ENCODE data around the gene ITPR3. TPM values are rescaled to one million over a fixed set of nuclear protein-coding genes. Genes with fewer than 3 reads are reported as not detected.
A peak's percentile ranks its signal among the peaks of the same experiment; 100 is the strongest.

The ITPR3 gene
- total and polyA plus RNA-seq, 4 donors: 36.7 to 89.5 (median 44.4) TPM

GRCh38 chr6:33740794-33741193, 119.7 kb downstream of the ITPR3 start:
- ATAC-seq (ENCODE audit: insufficient read depth, low FRiP score) (no peak), DNase-seq (no peak)
- Histone ChIP-seq H3K9me3 (ENCODE audit: control insufficient read depth in 4 of 4, insufficient read depth in 3 of 4, low read length in 3 of 4) (no peaks in the 10 kb centered on the region), H3K4me1 (ENCODE audit: control insufficient read depth in 5 of 5, insufficient read depth in 5 of 5, low read length in 5 of 5) (peaks cover 0 to 43% (median 12%) of the 10 kb centered on the region in 5 donors), H3K9ac (ENCODE audit: insufficient read depth in 1 of 2, low read length in 2 of 2) (no peak overlapping the region), H3K27me3 (ENCODE audit: control insufficient read depth in 3 of 3, insufficient read depth in 3 of 3, low read length in 2 of 3) (no peaks in the 10 kb centered on the region), H3K4me3 (no peak overlapping the region), H3K27ac (ENCODE audit: low read depth in 1 of 2, low read length in 1 of 2) (peak overlapping the region in 1 of 2 donors; percentile 55), H3K36me3 (ENCODE audit: control insufficient read depth in 4 of 4, insufficient read depth in 4 of 4, low read length in 4 of 4) (no peaks in the 10 kb centered on the region)
- TF ChIP-seq CTCF (IDR thresholded peaks at IDR 0.05; ENCODE audit: control extremely low read depth, extremely low read depth): no peak
- WGBS, 2 donors: 88 to 90% methylated on average over 5 of the region's 5 CpGs

GRCh38 chr6:33742092-33742491, 121.0 kb downstream of the ITPR3 start:
- no peak for DNase-seq
- no peak for TF ChIP-seq CTCF (IDR thresholded peaks at IDR 0.05; ENCODE audit: control extremely low read depth, extremely low read depth)
- H3K4me3 ChIP-seq: no peak overlapping the region
- ATAC-seq (ENCODE audit: insufficient read depth, low FRiP score): no peak
- peak overlapping the region in 1 of 2 donors; percentile 47 for H3K27ac ChIP-seq (ENCODE audit: low read depth in 1 of 2, low read length in 1 of 2)
- H3K27me3 ChIP-seq (ENCODE audit: control insufficient read depth in 3 of 3, insufficient read depth in 3 of 3, low read length in 2 of 3): no peaks in the 10 kb centered on the region
- H3K36me3 ChIP-seq (ENCODE audit: control insufficient read depth in 4 of 4, insufficient read depth in 4 of 4, low read length in 4 of 4): no peaks in the 10 kb centered on the region
- H3K9ac ChIP-seq (ENCODE audit: insufficient read depth in 1 of 2, low read length in 2 of 2): no peak overlapping the region
- peaks cover 0 to 56% (median 14%) of the 10 kb centered on the region in 5 donors for H3K4me1 ChIP-seq (ENCODE audit: control insufficient read depth in 5 of 5, insufficient read depth in 5 of 5, low read length in 5 of 5)
- H3K9me3 ChIP-seq (ENCODE audit: control insufficient read depth in 4 of 4, insufficient read depth in 3 of 4, low read length in 3 of 4): no peaks in the 10 kb centered on the region
- WGBS, 2 donors: 60 to 77% methylated on average over 9 of the region's 9 CpGs

GRCh38 chr6:33742837-33743236, 121.7 kb downstream of the ITPR3 start:
- no peak for TF ChIP-seq CTCF (IDR thresholded peaks at IDR 0.05; ENCODE audit: control extremely low read depth, extremely low read depth)
- no peaks in the 10 kb centered on the region for H3K36me3 ChIP-seq (ENCODE audit: control insufficient read depth in 4 of 4, insufficient read depth in 4 of 4, low read length in 4 of 4)
- H3K4me1 ChIP-seq (ENCODE audit: control insufficient read depth in 5 of 5, insufficient read depth in 5 of 5, low read length in 5 of 5): peaks cover 0 to 56% (median 16%) of the 10 kb centered on the region in 5 donors
- no peaks in the 10 kb centered on the region for H3K27me3 ChIP-seq (ENCODE audit: control insufficient read depth in 3 of 3, insufficient read depth in 3 of 3, low read length in 2 of 3)
- DNase-seq: peak; percentile 59 to 66 (median 60)
- H3K9me3 ChIP-seq (ENCODE audit: control insufficient read depth in 4 of 4, insufficient read depth in 3 of 4, low read length in 3 of 4): no peaks in the 10 kb centered on the region
- no peak overlapping the region for H3K9ac ChIP-seq (ENCODE audit: insufficient read depth in 1 of 2, low read length in 2 of 2)
- 58 to 78% methylated on average over 7 of the region's 7 CpGs for WGBS, 2 donors
- H3K4me3 ChIP-seq: no peak overlapping the region
- peak overlapping the region in 1 of 2 donors; percentile 63 for H3K27ac ChIP-seq (ENCODE audit: low read depth in 1 of 2, low read length in 1 of 2)
- ATAC-seq (ENCODE audit: insufficient read depth, low FRiP score): no peak
